Limb (tissue), 2 donors: ENCODE data around the gene ZCCHC8.
"Not testable (repeated sequence)": the region's sequence is repeated elsewhere in the genome, so short reads cannot be mapped to it uniquely, and the experiment has no call there.

Source experiments
- DNase-seq, 2 donors: peaks; one replicate each; pipeline ENCODE4 v3.0.0-alpha.2; 2016; ENCODE audit errors: extremely low spot score in 2 of 2

The ZCCHC8 gene

DNA sequence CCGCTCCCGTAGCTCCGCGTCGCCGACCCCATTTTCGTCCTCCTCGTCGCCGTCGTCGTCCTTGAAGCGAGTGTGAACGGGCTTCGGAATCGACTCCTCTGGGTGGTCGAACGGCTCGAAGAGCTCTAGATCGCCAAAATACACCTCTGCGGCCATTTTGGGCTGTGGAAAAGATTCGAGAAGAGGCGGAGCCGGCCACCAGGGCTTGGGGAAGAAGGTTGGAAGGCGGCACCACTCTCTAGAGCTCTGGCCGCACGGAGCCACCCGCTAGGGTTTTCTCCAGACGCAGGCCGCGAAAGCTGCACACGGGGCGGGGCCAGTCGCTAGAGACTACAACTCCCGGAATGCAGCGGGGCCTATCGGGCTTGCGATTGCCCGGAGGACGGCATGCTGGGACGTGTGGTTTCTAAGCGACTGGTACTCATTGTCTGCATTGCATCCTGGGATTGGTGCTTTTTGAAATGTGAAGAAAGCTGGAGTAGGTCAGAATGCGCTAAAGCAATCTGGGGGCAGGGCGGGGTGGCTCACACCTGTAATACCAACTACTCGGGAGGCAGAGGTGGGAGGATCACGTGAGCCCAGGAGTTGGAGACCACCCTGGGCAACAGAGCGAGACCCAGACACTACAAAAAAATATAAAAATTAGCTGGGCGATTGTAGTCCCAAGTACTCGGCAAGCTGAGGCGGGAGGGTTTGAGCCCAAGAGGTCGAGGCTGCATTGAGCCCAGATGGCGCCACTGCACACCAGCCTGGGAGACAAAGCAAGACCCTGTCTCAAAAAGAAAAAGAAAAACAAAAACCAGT is at the start of gene ZCCHC8:
TSS of gene ZCCHC8 (minus strand) at position 248 of the 804 bp plus-strand sequence. CDS start at position 156, 92 bp downstream.
- peak; percentile 97 to 99 for DNase-seq

DNA sequence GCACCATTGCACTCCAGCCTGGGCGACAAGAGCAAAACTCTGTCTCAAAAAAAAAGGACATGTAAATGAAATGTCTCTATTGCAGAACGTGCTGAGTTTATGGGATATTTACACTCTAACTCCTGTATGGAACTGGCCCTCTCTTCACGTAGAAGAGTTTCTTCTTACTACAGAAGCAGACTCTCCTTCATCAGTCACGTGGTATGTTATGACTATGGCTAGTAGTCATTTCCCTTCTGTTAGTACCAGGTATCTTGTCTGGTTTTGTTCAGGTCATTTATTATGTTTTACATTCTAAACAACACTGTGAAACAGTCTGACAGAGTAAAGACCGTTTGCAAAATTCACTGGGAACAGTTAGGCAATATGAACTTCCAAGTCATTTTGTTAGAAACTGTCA is 46.6 kb upstream of the ZCCHC8 start:
- DNase-seq: no peak

DNA sequence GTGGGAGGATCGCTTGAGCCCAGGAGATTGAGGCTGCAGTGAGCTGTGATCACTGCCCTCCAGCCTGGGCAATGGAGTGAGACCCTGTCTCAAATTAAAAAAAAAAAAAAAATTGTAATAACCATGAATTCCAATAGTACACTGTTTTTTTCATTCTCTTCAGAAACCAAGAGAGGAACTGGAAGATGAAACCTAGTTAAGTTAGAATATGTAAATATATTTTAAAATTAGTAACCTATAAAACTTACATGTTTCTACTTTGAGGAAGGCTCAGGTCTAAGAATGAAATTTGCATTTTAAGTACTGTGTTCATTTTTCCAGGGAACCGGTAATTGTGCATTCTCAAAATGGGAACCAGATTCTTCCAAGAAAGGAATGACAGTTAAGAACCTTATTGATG is 45.1 kb upstream of the ZCCHC8 start:
- DNase-seq: no peak

DNA sequence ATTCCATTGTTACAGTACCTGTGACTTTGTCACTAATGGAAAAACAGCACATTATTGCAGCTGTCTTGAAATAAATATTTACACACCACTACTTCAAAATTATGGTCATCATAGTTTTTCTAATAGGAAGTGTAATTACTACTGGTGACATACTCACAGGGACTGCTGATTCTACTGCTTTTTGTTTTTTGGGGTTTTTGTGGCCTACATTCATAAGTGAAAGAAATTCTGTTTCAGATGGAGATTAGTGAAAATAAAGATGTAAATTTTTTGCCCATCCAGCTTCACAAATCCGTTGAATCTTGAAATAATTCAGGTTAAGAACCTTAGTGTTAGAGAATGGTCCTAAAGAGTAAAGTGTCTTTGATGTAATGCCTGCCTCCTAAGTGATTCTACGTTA is 43.8 kb upstream of the ZCCHC8 start:
- DNase-seq: no peak

DNA sequence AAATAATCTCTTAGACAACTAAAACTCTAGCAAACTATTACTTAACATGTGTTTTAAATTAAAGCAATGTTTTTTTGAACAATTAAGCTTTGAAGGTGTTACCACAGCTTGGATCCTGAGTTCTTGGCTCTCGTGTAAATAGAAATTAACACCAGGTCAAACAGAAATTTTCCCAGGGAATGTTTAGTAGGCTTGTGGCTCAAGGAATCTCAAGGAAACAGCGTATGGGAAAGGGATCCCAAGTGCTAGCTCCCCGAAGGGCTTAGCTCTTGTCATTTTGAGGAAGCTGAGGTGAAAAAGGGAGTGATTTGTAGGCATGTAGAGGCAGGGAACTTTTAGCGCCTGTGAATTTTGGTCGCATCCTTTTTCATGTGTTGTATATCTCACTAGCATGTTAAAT is 37.8 kb upstream of the ZCCHC8 start:
- DNase-seq: no peak

DNA sequence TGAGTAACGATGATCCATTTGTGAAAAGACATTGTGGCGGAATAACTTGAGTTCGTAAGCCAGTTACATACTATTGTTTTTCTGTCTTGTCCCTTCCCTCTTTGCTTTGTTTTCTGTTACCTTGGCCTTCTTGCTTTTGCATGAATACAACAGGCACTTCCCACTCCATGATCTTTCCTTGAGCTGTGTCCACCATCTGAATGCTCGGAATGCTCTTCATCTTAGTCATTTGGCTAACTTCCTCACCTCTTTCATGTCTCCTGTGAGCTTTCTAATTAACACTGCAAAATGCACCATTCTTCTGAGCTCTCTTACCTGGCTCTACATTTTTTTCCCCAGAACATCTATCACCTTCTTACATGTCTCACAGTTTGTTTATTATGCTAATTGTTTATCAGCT is 36.3 kb upstream of the ZCCHC8 start:
- no peak for DNase-seq

DNA sequence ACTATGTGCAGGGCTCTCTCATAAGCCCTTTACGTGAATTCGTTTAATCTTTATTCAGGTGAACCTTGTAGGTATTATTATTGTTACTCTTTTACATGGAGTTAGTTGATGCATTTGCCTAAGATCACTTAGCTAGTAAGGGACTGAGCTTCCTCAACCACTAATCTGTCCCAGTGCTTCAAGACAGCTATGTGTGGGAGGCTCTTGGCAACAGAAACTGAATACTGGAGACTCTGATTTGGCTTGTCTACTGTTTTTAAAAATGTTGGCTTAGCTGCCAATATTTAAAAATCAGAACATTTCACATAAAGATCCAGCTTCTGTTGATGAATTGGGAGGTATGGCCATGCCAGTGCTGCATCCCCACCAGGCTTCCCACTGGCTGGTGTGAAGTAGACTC is 33.1 kb upstream of the ZCCHC8 start:
- DNase-seq: no peak

DNA sequence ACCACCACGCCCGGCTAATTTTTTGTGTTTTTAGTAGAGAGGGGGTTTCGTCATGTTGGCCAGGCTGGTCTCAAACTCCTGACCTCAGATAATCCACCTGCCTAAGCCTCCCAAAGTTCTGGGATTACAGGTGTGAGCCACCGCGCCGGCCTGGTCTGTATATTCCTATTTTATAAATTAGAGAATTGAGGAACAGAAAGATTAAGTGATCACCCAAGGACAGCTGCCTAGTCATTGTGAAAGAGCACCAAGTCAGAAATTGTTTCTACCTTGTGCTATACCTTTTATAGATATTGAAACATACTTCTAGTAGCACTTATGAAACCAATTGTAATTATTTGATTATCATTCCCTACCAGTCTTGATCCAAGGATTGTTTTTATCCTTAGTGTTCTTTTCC is 28.3 kb upstream of the ZCCHC8 start:
- no peak for DNase-seq

DNA sequence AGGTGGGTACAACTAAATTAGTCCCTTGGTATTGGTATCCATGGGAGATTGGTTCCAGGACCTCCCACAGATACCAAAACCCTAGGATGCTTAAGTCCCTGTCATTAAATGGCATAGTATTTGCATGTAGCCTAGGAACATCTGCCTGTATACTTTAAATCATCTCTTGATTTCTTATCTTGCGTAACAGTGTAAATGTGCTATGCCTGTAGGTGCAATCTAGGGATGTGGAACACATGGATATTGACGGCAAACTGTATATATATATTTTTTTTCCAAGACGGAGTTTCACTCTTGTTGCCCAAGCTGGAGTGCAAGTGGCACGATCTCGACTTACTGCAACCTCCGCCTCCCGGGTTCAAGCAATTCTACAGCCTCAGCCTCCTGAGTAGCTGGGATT is 27.9 kb upstream of the ZCCHC8 start:
- DNase-seq: no peak

DNA sequence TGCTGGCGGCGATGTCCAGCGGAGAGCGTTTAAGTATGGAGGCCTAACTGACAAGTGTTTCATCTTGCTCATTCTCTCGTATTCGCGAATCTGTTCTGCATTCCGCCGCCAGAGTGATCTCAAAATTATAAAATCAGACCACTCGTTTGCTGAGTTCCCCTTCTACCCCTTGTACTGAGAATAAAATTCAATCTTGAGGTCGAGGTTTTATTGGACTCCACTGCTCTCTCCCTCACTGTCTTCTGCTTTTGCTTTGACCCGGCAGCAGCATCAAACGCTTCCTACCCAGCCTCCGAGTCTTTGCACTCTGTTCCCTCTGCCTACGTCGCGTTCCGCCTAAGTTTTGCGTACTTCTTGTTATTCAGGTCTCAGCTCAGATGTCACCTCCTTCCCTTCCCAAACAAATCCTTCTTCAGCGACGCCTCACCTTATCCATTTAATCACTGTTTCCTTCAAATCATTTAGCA is 26.8 kb upstream of the ZCCHC8 start:
- peak in 1 of 2 donors; percentile 27 for DNase-seq

DNA sequence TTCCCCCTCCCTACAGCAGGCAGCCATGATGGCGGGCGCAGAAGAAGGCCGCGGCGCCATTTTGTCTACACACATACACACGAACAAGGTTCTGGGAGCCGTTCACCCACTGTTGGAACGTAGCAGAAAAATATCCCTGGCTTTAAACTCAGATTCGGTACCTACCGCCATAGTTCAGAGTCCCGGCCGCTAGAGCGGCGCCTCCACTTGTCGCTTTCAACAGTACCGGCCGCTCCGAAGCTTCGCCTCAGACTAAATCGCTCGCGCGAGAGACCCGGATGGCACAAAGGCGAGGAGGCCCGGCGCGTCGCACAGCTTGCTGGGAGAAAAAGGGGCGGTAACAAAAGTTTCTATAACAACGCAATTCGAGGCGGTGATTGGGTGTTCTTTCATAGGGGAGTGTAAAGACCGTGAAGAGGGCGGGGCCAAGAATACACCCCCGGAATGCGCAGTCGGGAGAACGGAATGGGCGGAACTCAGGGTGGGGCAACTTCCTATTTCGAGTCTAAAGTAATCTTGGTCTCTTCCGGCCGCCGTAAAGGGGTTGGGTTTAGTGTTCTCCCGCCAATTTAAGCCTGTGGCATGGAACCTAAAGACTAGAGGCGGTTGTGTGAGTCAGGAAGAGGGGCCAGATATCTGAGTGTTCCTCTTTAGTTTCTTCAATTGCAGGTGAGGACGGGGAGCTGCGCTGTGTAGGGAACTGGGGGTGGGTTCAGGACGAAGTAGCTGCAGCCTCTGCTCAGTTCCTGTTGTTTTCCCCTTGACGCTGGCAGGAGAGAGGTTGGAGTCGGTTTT is 26.1 kb upstream of the ZCCHC8 start, which contains the start of the genes KNTC1 and RSRC2:
TSS of gene KNTC1 (plus strand) at position 567 of the 795 bp plus-strand sequence. CDS start 2,815 bp downstream, outside the sequence.
TSS of gene RSRC2 (minus strand) at position 254 of the 795 bp plus-strand sequence. CDS start at position 171, 83 bp downstream.
- peak; percentile 97 to 100 for DNase-seq

DNA sequence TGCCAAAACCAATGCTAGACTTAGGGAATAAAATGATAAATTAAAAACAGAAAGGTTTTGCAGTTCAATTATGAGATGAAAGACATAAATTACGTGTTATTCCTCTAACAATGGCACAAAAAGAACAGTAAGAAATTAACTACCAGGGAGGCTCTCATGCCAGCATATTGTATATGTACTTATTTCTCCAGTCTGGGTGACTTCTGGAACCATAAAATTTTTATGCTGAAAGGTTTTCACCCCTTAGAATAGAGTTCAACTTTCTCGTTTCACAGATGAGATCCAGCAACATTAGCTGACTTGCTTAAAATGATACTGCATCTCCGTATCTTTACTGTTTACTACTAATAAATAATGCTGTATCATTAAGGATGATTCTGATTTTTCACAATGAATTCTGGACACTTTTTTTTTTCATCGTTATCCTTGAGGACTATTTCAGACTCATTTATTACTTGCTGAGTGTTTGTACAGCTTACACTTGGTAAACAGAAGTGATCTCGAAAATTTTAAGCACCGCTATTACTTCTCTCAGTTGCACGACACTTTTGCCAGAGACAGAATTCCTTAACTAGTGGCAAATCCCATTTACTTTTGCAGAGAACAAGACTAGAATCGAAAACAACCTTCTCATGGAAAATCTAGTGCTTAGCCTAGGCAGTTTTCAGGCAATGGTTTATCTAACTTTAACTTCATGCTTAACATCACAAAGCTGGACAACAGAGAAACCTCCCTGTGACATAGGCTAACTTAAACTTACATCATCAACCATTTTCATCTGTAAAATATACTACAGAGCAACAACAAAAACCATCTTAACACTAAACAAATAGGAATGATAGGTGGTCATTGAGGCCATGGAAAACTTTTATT is 23.4 kb upstream of the ZCCHC8 start:
- DNase-seq: no peak

DNA sequence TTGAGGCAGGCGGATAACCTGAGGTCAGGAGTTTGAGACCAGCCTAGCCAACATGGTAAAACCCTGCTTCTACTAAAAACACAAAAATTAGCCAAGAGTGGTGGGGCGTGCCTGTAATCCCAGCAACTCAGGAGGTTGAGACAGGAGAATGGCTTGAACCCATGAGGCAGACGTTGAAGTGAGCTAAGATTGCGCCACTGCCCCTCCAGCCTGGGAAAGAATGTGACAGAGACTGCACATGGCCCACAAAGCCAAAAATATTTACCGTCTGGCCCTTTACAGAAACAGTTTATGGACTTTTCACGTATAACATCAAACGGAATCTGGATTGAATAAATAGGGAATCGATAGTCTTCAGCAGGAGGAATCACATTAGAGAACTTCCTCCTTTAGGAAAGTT is 22.5 kb upstream of the ZCCHC8 start:
- no peak for DNase-seq

DNA sequence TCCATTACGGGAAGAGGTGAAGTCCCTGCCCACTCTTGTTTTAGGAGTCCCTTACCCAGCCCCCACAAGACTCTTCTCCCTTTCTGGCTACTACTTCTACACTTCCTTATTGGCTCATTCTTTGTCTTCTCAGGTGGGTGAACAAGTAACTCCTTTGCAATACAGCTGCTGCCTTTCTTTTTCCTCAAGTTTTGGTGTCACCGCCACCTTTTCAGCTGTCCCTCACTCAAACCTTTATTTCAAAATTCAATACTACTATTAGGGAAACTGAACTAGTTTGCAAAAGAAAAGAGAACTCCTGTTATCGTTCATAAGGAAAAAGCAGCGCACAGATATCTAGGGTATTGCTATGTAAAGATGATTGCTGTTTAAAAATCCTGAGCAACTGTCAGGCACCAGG is 19.9 kb upstream of the ZCCHC8 start:
- no peak for DNase-seq

DNA sequence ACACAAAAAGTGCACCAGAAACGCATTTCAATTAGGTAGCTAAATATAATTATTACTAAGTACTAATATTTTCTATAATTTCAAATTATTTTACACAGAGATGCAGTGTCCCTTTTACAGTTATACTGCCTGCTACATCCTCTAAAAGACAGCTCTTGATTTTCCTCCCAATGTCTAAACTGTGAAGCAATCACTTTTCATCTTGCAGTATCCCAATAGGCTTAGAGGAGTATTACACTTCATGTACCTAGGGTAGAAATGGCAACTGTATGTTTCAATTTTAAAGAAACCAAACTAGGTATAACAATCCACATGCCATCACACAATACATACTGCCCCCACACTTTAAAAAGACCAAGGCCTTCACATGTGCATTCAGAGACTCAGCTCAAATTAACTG is 18.7 kb upstream of the ZCCHC8 start:
- no peak for DNase-seq

DNA sequence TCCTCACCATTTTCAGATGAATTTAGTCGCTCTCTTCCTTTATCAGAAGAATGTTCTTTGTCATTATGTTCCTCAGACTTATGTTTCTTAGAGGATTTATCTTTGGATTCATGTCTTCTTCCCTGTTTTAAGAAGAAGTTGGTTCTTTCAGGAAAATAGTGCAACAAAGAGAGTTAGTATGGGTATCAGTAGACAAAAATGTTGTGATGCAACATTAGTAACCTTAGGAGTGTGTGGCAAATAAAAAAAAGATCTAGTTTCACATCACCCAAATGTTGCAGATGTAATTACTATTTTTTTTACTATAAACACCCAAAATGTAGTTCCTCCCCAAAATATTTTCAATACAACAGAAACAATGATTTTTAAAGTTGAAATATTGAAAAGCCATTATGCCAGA is 18.2 kb upstream of the ZCCHC8 start:
- DNase-seq: no peak

DNA sequence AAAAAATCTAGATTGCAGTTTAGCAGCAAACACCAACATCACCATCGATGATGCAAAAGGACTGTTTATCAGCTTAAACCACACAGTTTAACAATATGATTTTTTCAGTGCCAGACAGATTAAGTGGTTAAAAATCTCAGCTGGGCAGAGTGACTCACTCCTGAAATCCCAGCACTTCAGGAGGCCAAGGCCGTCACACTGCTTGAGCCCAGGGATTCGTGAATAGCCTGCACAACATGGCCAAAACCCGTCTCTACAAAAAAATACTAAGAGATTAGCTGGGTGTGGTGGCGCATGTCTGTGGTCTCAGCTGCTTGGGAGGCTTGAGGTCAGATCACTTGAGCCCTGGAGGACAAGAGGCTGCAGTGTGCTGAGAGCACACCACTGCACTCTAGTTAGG is 17.1 kb upstream of the ZCCHC8 start:
- DNase-seq: no peak

DNA sequence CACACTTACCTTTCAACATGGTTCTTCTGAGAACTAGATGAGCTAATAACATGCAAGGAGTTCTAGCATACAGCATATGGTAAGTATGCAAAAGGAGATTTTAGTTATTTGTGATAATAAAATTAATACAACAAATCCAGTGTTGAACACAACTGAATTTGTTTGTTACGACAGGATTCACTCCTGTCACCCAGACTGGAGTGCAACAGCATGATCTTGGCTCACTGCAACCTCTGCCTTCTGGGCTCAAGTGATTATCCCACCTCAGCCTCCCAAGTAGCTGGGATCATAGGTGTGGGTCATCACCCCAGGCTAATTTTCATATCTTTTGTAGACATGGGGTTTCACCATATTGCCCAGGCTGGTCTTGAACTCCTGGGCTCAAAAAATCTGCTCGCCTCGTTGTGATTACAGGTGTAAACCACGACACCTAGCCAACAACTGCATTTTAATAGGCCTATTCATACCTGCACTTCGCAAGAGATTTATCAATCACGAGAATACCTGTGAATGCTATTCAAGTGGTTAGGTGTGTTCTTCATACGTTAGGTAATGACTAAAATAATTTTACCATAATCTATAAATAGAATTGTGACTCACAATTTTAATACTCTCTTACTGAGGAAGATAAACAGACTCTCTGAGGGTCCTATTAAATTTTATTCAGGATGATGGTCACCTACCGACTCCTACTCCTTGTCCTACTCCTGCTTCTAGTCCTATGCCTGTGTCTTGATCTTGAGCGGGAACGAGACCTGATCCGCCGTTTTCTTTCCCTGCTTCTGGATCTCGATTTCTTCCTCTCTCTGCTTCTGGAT is 16.0 kb upstream of the ZCCHC8 start:
- no peak for DNase-seq

DNA sequence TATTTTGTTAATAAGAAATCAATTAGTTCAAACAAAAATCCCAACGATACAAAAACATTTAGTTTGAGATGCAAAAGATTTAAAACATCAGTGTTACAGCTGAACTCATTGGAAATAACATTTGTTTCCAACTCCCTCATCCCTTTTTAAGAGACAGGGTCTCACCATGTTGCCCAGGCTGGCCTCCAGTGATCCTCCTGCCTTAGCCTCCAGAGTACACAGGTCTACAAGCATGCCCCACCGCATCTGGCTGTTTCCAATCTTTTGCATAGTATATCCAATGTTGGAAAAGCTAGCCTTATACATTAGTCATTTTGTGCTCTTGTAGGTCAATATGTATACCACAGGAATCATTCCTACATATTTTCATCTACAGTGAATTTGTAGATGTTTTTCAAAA is 14.5 kb upstream of the ZCCHC8 start:
- DNase-seq: no peak

DNA sequence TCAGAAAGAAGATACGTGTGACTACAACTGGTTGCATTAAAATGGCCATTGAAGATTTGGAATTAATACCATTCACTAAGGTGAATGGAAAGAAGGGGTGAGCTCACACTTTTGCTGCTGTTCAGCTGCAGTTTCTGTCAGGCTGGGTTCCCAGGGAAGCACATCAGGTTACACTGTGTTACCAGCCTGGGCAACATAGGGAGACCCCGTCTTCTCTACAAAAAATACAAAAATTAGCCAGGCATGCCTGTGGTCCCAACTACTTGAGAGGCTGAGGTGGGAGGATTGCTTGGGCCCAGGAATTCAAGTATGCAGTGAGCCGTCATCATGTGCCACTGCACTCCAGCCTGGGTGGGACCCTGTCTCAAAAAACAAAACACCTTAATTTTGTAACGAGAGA is 12.9 kb upstream of the ZCCHC8 start:
- DNase-seq: no peak

DNA sequence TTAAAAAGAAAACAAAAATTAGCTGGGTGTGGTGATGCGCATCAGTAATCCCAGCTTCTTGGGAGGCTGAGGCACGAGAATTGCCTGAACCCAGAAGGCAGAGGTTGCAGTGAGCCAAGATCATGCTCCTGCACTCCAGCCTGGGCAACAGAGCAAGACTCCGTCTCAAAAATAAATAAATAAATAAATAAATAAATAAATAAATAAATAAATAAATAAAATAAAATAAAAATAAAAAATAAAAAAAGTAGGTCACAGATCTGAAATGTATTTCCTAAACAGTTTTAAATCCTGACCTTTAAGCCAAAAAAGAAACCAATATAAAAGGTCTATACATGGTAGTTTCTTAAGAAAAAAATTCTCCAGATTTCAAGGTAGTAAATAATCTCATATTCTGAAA is 12.3 kb upstream of the ZCCHC8 start:
- not testable (repeated sequence) for DNase-seq
